WTC11 (cell line): ENCODE measurements around the gene TRIM38. TPM values are rescaled to one million over a fixed set of nuclear protein-coding genes. Genes with fewer than 3 reads are reported as not detected.
A peak's percentile ranks its signal among the peaks of the same experiment; 100 is the strongest.

Source experiments
- ATAC-seq: fragments of 200-7000 bp; cut with Tn5 transposase; 2 replicates; pipeline ENCODE4 v1.10.0; 2021; ENCODE audit warnings: mild to moderate bottlenecking, moderate library complexity
- Bru-seq: library from RNA; stranded (reverse); fragments of 400-500 nt; gene quantifications from one replicate; lab custom pipeline; 2021; lab: Mats Ljungman, UMichigan
- CTCF ChIA-PET: fragments of 300-600 bp; sonication (Branson Sonifier 250); formaldehyde crosslinking; loops from one replicate; lab custom pipeline; 2021; ENCODE audit warnings: antibody characterized with exemption; lab: Charles Lee
- POLR2A ChIA-PET: fragments of 350-600 bp; sonication (Branson Sonifier 250); formaldehyde crosslinking; loops from one replicate; lab custom pipeline; 2021; ENCODE audit warnings: antibody characterized with exemption; lab: Charles Lee
- DNase-seq: peaks from one replicate; pipeline ENCODE4 v3.0.0; 2021; ENCODE audit warnings: low spot score
- H3K27ac Mint-ChIP-seq: 2 replicates; pipeline ENCODE4 v1.8.0; 2021; ENCODE audit warnings: mixed read lengths
- H3K27me3 Mint-ChIP-seq: 2 replicates; pipeline ENCODE4 v1.8.0; 2021; ENCODE audit warnings: low read depth, mild to moderate bottlenecking, moderate library complexity, mixed read lengths
- H3K36me3 Mint-ChIP-seq: 2 replicates; pipeline ENCODE4 v1.8.0; 2021; ENCODE audit warnings: mixed read lengths
- H3K4me1 Mint-ChIP-seq: 2 replicates; pipeline ENCODE4 v1.8.0; 2022; ENCODE audit warnings: mixed read lengths
- H3K4me3 Mint-ChIP-seq: 2 replicates; pipeline ENCODE4 v1.8.0; 2021; ENCODE audit warnings: mild to moderate bottlenecking, moderate library complexity, mixed read lengths
- H3K9me3 Mint-ChIP-seq: 2 replicates; pipeline ENCODE4 v1.8.0; 2021; ENCODE audit warnings: mixed read lengths
- FOXJ3 ChIP-seq: sonication (generic); formaldehyde crosslinking; IDR thresholded peaks from 2 replicates; pipeline ENCODE4 v1.9.0; 2021; ENCODE audit warnings: missing genetic modification reagents, mild to moderate bottlenecking, borderline replicate concordance
- GABPB1 ChIP-seq: sonication (generic); formaldehyde crosslinking; IDR thresholded peaks from 2 replicates; pipeline ENCODE4 v1.8.1; 2023; ENCODE audit warnings: mild to moderate bottlenecking, missing genetic modification reagents
- MYBL2 ChIP-seq: sonication (generic); formaldehyde crosslinking; IDR thresholded peaks from 2 replicates; pipeline ENCODE4 v1.8.1; 2023; ENCODE audit warnings: mild to moderate bottlenecking, moderate library complexity, missing genetic modification reagents
- NFATC4 ChIP-seq: fragments of 250-450 bp; sonication (Bioruptor Pico); IDR thresholded peaks from 2 replicates; pipeline ENCODE4 v1.9.0; 2021; ENCODE audit warnings: mild to moderate bottlenecking
- PRRX2 ChIP-seq: fragments of 250-450 bp; sonication (Bioruptor Pico); IDR thresholded peaks from 2 replicates; pipeline ENCODE4 v1.8.0; 2021; ENCODE audit warnings: mild to moderate bottlenecking
- RORB ChIP-seq: fragments of 250-450 bp; sonication (Bioruptor Pico); IDR thresholded peaks from 2 replicates; pipeline ENCODE4 v1.9.0; 2021; ENCODE audit warnings: mild to moderate bottlenecking
- TEAD1 ChIP-seq: sonication (generic); formaldehyde crosslinking; IDR thresholded peaks from 2 replicates; pipeline ENCODE4 v1.8.0; 2022; ENCODE audit warnings: mild to moderate bottlenecking, missing genetic modification reagents
- TP53 ChIP-seq: sonication (generic); formaldehyde crosslinking; IDR thresholded peaks from 2 replicates; pipeline ENCODE4 v1.8.1; 2023; ENCODE audit warnings: mild to moderate bottlenecking, missing genetic modification reagents
- ZNF423 ChIP-seq: fragments of 250-450 bp; sonication (Bioruptor Pico); IDR thresholded peaks from 2 replicates; pipeline ENCODE4 v2.1.2; 2022; ENCODE audit warnings: mild to moderate bottlenecking, moderate library complexity
- long read RNA-seq, 3 experiments: library from RNA in 1 of 3; library from capped mRNA in 1 of 3; library from polyadenylated mRNA in 1 of 3; unstranded in 2 of 3; stranded (forward) in 1 of 3; transcript quantifications; one replicate each; pipeline ENCODE4 v2.0.0, GENCODE V29; 2021
- total RNA-seq: library from RNA; stranded (reverse); gene quantifications from 3 replicates; pipeline ENCODE4 v1.2.3, GENCODE V29; 2021
- TF ChIP-seq, protein P1 (sequence below): fragments of 250-450 bp; sonication (Bioruptor Pico); IDR thresholded peaks from 2 replicates; pipeline ENCODE4 v1.8.0; 2021; ENCODE audit warnings: mild to moderate bottlenecking
- TF ChIP-seq, protein P2 (sequence below): sonication (generic); formaldehyde crosslinking; IDR thresholded peaks from 2 replicates; pipeline ENCODE4 v1.8.0; 2022; ENCODE audit warnings: missing genetic modification reagents
- TF ChIP-seq, protein P3 (sequence below): sonication (generic); formaldehyde crosslinking; IDR thresholded peaks from 2 replicates; pipeline ENCODE4 v1.8.1; 2022; ENCODE audit warnings: mild to moderate bottlenecking, missing genetic modification reagents, moderate library complexity, borderline replicate concordance
- TF ChIP-seq, protein P4 (sequence below): sonication (generic); formaldehyde crosslinking; IDR thresholded peaks from 2 replicates; pipeline ENCODE4 v1.8.1; 2023; ENCODE audit warnings: mild to moderate bottlenecking, missing genetic modification reagents, moderate library complexity
- TF ChIP-seq, protein P5 (sequence below): sonication (generic); formaldehyde crosslinking; IDR thresholded peaks from 2 replicates; pipeline ENCODE4 v1.8.1; 2023; ENCODE audit warnings: mild to moderate bottlenecking, moderate library complexity, missing genetic modification reagents
- TF ChIP-seq, protein P6 (sequence below): sonication (generic); formaldehyde crosslinking; IDR thresholded peaks from 2 replicates; pipeline ENCODE4 v1.8.0; 2022; ENCODE audit warnings: mild to moderate bottlenecking, missing genetic modification reagents
- TF ChIP-seq, protein P7 (sequence below): sonication (generic); formaldehyde crosslinking; conservative IDR thresholded peaks from 2 replicates; pipeline ENCODE4 v1.8.1; 2022; ENCODE audit warnings: mild to moderate bottlenecking, missing genetic modification reagents

Gene TRIM38, protein sequence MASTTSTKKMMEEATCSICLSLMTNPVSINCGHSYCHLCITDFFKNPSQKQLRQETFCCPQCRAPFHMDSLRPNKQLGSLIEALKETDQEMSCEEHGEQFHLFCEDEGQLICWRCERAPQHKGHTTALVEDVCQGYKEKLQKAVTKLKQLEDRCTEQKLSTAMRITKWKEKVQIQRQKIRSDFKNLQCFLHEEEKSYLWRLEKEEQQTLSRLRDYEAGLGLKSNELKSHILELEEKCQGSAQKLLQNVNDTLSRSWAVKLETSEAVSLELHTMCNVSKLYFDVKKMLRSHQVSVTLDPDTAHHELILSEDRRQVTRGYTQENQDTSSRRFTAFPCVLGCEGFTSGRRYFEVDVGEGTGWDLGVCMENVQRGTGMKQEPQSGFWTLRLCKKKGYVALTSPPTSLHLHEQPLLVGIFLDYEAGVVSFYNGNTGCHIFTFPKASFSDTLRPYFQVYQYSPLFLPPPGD
- total RNA-seq: 1.0 to 1.6 TPM (median 1.1 TPM) in 3 replicates
- percentile 51 among the genes with signal in this experiment for Bru-seq, nascent RNA
- long read RNA-seq, experiment 1, full-length matches to known transcripts: 2 of 4 reads
- long read RNA-seq, experiment 1, partial matches to known transcripts: 0 of 4 reads
- long read RNA-seq, experiment 1, other reads (novel, unspliced or antisense): 2 of 4 reads
- long read RNA-seq, experiment 2, full-length matches to known transcripts: 1 of 3 reads
- long read RNA-seq, experiment 2, partial matches to known transcripts: 1 of 3 reads
- long read RNA-seq, experiment 2, other reads (novel, unspliced or antisense): 1 of 3 reads
- long read RNA-seq, experiment 3, full-length matches to known transcripts: 1 of 2 reads
- long read RNA-seq, experiment 3, partial matches to known transcripts: 0 of 2 reads
- long read RNA-seq, experiment 3, other reads (novel, unspliced or antisense): 1 of 2 reads

DNA sequence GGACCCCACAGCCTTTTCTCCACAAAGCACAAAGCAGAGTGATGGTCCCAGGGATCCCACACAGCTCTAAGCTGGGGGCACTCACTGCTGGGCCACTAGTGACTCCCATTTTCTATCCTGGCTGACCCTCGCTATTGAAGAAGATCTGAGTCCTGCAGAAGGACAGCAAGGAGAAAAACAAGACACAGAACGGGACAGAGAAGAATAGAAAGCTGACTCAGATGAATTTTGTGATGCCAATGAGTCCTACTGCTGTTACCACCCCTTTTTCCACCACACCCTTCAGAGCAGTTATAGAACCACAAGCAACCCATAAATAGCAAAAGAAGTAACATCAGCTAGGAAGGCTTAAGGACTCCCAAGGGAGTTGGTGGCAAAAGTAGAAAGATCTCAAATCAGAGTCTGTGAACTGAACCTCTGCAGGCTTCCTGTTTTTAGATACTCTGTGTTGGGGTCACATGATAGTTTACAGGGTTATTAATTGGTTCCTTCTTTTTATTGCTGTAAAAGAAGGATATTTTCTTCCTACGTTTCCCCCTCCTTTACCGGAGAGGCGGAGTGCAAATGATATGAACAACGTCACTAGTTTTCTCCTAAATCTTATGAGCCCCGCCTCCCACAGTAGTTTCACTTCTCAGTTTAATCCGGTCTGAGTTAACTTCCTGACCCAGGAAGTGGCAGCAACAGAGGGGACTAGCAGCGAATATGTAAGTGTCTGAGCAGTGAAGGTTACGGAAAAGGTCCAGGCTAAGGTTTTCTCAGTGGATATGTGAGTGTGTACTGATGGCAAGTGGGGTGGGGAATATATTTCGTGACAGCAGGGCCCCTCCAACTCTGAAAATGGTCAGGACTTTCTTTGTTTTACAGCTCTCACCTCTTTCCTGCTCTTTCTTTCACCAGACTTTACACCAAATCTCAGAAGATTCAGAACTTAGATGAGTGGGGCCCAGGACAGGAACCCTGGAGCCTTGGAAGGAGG lies at the start of gene TRIM38:
Gene TRIM38, plus strand, starts transcription at position 654 of the 979 bp plus-strand sequence. CDS start 3,721 bp downstream, outside the sequence.
- Mint-ChIP-seq H3K4me1 (peaks cover 55% of the 10 kb centered on the region), H3K9me3 (peaks cover 37% of the 10 kb centered on the region), H3K27ac (peak within 1 kb of the TSS; percentile 93)
- CTCF ChIA-PET: interaction anchor here (1.0 to 1.3 kb wide), 3 partner anchors 10 to 80 kb away, joined by 3 to 6 read pairs (median 4); no protein-coding TSS in a partner anchor
- TF ChIP-seq, protein P1, sequence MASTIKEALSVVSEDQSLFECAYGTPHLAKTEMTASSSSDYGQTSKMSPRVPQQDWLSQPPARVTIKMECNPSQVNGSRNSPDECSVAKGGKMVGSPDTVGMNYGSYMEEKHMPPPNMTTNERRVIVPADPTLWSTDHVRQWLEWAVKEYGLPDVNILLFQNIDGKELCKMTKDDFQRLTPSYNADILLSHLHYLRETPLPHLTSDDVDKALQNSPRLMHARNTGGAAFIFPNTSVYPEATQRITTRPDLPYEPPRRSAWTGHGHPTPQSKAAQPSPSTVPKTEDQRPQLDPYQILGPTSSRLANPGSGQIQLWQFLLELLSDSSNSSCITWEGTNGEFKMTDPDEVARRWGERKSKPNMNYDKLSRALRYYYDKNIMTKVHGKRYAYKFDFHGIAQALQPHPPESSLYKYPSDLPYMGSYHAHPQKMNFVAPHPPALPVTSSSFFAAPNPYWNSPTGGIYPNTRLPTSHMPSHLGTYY (CRISPR knock-in tag): no peak
- TF ChIP-seq, protein P2, sequence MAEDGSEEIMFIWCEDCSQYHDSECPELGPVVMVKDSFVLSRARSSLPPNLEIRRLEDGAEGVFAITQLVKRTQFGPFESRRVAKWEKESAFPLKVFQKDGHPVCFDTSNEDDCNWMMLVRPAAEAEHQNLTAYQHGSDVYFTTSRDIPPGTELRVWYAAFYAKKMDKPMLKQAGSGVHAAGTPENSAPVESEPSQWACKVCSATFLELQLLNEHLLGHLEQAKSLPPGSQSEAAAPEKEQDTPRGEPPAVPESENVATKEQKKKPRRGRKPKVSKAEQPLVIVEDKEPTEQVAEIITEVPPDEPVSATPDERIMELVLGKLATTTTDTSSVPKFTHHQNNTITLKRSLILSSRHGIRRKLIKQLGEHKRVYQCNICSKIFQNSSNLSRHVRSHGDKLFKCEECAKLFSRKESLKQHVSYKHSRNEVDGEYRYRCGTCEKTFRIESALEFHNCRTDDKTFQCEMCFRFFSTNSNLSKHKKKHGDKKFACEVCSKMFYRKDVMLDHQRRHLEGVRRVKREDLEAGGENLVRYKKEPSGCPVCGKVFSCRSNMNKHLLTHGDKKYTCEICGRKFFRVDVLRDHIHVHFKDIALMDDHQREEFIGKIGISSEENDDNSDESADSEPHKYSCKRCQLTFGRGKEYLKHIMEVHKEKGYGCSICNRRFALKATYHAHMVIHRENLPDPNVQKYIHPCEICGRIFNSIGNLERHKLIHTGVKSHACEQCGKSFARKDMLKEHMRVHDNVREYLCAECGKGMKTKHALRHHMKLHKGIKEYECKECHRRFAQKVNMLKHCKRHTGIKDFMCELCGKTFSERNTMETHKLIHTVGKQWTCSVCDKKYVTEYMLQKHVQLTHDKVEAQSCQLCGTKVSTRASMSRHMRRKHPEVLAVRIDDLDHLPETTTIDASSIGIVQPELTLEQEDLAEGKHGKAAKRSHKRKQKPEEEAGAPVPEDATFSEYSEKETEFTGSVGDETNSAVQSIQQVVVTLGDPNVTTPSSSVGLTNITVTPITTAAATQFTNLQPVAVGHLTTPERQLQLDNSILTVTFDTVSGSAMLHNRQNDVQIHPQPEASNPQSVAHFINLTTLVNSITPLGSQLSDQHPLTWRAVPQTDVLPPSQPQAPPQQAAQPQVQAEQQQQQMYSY (CRISPR knock-in tag): no peak
- TF ChIP-seq, all 79 proteins: peak for 0
- Mint-ChIP-seq H3K36me3 (peaks cover 40% of the 10 kb centered on the region), H3K27me3 (peaks cover 59% of the 10 kb centered on the region), H3K4me3 (peak within 1 kb of the TSS; percentile 74)
- no peak for DNase-seq
- peak; percentile 24; the same call in 1 of the 2 replicates for ATAC-seq
- POLR2A ChIA-PET: no interaction called here

DNA sequence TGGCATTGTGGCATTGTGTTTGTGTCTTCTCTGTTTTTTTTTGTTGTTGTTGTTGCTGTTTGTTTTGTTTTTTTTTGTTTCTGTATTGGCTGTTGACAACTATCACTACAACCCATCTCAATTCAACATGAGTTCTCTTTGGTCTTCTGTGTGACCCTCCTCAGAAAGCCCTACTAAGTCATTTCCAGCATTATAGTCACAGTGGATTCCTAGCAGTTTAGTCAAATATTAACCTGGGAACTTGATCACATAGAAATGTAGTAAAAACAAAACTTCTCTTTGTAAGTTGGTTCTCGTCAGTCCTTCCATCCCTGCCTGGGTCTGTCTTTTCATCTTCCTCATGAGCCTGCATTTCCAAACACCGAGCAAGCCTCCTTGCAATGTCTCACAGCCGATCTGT lies 48.9 kb upstream of the TRIM38 start:
- Mint-ChIP-seq H3K27me3 (no peaks in the 10 kb centered on the region), H3K36me3 (no peaks in the 10 kb centered on the region), H3K4me3 (no peak overlapping the region)
- POLR2A ChIA-PET: no interaction called here
- CTCF ChIA-PET: no interaction called here
- TF ChIP-seq MYBL2 (no peak), GABPB1 (CRISPR knock-in tag) (peak; percentile 10; the same call in 1 of the 2 replicates)
- TF ChIP-seq, all 79 proteins: peak for 1
- ATAC-seq (no peak), DNase-seq (no peak)
- Mint-ChIP-seq H3K4me1 (no peaks in the 10 kb centered on the region), H3K9me3 (peaks cover 3% of the 10 kb centered on the region; the same call in 1 of the 2 replicates), H3K27ac (no peak overlapping the region)

DNA sequence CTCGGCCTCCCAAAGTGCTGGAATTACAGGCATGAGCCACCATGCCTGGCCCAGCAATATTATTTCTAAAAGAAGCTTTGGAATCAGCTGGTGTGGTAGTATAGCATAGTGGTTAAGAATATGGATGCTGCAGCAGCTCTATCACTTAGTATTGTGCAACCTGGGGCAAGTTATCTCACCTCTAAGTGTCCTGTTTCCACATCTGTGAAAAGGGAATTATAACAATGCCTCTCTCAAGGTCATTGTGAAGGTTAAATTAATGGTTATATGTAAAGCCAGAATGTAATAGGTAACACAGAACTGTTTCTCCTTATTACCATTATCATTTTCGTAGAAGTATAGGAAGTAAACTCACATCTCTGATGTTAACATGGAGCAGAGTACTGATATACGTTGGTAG lies 46.3 kb upstream of the TRIM38 start:
- Mint-ChIP-seq H3K4me1 (0 out of 2 replicates have a peak, but pooled peaks cover 4% of the 10 kb centered on the region), H3K27ac (no peak overlapping the region), H3K36me3 (no peaks in the 10 kb centered on the region), H3K4me3 (no peak overlapping the region), H3K27me3 (no peaks in the 10 kb centered on the region), H3K9me3 (peaks cover 3% of the 10 kb centered on the region; the same call in 1 of the 2 replicates)
- ATAC-seq (no peak), DNase-seq (no peak)
- ChIA-PET POLR2A (no interaction called here), CTCF (no interaction called here)
- TF ChIP-seq ZNF423 (CRISPR knock-in tag) (no peak), TEAD1 (CRISPR knock-in tag) (no peak), FOXJ3 (CRISPR knock-in tag) (no peak), PRRX2 (CRISPR knock-in tag) (no peak), TP53 (CRISPR knock-in tag) (no peak), RORB (CRISPR knock-in tag) (no peak), NFATC4 (CRISPR knock-in tag) (no peak)
- TF ChIP-seq, protein P3, sequence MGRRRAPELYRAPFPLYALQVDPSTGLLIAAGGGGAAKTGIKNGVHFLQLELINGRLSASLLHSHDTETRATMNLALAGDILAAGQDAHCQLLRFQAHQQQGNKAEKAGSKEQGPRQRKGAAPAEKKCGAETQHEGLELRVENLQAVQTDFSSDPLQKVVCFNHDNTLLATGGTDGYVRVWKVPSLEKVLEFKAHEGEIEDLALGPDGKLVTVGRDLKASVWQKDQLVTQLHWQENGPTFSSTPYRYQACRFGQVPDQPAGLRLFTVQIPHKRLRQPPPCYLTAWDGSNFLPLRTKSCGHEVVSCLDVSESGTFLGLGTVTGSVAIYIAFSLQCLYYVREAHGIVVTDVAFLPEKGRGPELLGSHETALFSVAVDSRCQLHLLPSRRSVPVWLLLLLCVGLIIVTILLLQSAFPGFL (CRISPR knock-in tag): no peak
- TF ChIP-seq, protein P4, sequence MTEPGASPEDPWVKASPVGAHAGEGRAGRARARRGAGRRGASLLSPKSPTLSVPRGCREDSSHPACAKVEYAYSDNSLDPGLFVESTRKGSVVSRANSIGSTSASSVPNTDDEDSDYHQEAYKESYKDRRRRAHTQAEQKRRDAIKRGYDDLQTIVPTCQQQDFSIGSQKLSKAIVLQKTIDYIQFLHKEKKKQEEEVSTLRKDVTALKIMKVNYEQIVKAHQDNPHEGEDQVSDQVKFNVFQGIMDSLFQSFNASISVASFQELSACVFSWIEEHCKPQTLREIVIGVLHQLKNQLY (CRISPR knock-in tag): no peak
- TF ChIP-seq, protein P5, sequence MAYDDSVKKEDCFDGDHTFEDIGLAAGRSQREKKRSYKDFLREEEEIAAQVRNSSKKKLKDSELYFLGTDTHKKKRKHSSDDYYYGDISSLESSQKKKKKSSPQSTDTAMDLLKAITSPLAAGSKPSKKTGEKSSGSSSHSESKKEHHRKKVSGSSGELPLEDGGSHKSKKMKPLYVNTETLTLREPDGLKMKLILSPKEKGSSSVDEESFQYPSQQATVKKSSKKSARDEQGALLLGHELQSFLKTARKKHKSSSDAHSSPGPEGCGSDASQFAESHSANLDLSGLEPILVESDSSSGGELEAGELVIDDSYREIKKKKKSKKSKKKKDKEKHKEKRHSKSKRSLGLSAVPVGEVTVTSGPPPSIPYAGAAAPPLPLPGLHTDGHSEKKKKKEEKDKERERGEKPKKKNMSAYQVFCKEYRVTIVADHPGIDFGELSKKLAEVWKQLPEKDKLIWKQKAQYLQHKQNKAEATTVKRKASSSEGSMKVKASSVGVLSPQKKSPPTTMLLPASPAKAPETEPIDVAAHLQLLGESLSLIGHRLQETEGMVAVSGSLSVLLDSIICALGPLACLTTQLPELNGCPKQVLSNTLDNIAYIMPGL (CRISPR knock-in tag): no peak
- TF ChIP-seq, protein P6, sequence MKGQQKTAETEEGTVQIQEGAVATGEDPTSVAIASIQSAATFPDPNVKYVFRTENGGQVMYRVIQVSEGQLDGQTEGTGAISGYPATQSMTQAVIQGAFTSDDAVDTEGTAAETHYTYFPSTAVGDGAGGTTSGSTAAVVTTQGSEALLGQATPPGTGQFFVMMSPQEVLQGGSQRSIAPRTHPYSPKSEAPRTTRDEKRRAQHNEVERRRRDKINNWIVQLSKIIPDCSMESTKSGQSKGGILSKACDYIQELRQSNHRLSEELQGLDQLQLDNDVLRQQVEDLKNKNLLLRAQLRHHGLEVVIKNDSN (CRISPR knock-in tag): no peak
- TF ChIP-seq, protein P7, sequence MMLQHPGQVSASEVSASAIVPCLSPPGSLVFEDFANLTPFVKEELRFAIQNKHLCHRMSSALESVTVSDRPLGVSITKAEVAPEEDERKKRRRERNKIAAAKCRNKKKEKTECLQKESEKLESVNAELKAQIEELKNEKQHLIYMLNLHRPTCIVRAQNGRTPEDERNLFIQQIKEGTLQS (CRISPR knock-in tag): no peak
